WI38 (cell line): ENCODE results near the gene TRNP1.
A peak's percentile ranks its signal among the peaks of the same experiment; 100 is the strongest.
"Not testable (repeated sequence)": the region's sequence is repeated elsewhere in the genome, so short reads cannot be mapped to it uniquely, and the experiment has no call there.

ENCODE experiments used
- H3K4me3 ChIP-seq: 2 replicates; pipeline ENCODE4 v1.5.1; 2011; ENCODE audit warnings: low read depth, mild to moderate bottlenecking, control low read depth, low read length
- TF ChIP-seq, protein P1 (sequence below): IDR thresholded peaks from 2 replicates; pipeline ENCODE4 v1.5.1; 2012; ENCODE audit warnings: low read depth, mild to moderate bottlenecking, control low read depth, low read length

Gene TRNP1

DNA sequence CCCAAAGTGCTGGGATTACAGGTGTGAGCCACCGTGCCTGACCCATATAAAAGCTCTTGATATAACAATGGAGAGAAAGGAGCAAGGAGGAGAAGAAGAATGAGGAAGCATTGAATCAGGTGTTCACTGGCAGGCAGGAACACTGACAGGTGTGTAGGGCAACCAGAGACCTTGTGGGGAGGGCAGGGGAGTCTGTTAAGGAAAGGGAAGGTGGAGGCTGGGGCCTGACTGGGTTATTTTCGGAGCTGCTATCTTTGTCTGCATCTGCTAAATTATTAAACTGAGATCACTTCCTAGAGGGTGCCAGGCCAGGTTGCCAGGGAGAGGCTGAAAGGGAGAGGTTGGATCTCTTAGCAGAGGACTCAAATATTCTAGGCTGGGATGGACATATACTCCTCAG lies 6.8 kb upstream of the TRNP1 start:
- TF ChIP-seq, protein P1, sequence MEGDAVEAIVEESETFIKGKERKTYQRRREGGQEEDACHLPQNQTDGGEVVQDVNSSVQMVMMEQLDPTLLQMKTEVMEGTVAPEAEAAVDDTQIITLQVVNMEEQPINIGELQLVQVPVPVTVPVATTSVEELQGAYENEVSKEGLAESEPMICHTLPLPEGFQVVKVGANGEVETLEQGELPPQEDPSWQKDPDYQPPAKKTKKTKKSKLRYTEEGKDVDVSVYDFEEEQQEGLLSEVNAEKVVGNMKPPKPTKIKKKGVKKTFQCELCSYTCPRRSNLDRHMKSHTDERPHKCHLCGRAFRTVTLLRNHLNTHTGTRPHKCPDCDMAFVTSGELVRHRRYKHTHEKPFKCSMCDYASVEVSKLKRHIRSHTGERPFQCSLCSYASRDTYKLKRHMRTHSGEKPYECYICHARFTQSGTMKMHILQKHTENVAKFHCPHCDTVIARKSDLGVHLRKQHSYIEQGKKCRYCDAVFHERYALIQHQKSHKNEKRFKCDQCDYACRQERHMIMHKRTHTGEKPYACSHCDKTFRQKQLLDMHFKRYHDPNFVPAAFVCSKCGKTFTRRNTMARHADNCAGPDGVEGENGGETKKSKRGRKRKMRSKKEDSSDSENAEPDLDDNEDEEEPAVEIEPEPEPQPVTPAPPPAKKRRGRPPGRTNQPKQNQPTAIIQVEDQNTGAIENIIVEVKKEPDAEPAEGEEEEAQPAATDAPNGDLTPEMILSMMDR, result no peak
- H3K4me3 ChIP-seq, result no peak overlapping the region

DNA sequence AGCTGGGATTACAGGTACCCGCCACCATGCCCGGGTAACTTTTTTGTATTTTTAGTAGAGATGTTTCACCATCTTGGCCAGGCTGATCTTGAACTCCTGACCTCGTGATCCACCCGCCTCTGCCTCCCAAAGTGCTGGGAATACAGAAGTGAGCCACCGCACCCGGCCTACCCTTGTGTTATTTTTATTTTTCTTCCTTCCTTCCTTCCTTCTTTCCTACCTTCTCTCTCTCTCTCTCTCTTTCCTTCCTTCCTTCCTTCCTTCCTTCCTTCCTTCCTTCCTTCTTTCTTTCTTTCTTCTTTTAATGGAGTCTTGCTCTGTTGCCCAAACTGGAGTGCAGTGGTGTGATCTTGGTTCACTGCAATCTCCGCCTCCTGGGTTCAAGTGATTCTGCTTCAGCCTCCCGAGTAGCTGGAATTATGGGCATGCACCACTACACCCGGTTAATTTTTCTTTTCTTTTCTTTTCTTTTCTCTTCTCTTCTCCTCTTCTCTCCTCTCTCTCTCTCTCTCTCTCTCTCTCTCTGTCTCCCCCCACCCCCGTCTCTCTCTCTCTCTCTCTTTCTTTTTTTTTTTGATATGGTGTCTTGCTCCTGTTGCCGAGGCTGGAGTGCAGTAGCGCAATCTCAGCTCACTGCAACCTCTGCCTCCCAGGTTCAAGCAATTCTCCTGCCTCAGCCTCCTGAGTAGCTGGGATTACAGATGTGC lies 3.9 kb upstream of the TRNP1 start:
- not testable (repeated sequence) for H3K4me3 ChIP-seq

DNA sequence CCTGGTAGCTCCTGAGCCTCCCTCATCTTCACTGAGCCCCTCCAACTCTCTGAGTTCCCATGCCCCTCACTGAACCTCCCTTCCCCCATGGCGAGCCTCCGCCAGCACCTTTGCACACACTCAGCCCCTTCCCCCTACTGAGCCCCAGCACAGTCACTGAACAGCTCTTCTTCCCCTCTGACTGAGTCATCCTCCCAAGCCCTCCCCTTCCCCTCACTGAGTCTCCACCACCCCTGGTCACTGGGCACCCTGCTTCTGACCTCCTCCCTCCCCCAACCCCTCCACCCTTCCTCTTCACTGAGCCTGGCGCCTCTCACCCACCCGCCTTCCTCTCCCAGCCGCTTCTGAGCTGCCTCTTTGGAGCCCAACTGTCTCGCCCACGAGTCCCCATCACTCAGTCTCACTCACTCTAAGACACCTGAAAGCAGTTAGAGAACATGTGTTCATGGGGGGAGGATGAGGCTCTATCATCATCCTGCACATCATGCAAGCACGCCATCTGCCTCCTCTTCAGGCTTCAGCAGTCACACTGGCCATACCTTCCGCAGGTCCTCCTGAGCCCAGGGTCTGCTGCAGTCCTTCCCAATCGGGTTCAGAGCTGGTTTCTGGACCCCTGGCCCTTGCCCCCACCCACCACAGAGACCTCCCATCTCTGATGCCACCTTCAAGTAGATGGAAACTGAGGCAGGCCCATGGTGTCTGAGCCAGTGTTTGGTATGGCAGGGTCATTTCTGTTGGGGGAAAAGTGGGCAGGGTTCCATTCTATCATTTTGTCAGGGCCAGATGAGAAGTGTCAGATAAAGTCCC lies 2.0 kb upstream of the TRNP1 start:
- TF ChIP-seq, protein P1, result no peak
- no peak overlapping the region for H3K4me3 ChIP-seq

DNA sequence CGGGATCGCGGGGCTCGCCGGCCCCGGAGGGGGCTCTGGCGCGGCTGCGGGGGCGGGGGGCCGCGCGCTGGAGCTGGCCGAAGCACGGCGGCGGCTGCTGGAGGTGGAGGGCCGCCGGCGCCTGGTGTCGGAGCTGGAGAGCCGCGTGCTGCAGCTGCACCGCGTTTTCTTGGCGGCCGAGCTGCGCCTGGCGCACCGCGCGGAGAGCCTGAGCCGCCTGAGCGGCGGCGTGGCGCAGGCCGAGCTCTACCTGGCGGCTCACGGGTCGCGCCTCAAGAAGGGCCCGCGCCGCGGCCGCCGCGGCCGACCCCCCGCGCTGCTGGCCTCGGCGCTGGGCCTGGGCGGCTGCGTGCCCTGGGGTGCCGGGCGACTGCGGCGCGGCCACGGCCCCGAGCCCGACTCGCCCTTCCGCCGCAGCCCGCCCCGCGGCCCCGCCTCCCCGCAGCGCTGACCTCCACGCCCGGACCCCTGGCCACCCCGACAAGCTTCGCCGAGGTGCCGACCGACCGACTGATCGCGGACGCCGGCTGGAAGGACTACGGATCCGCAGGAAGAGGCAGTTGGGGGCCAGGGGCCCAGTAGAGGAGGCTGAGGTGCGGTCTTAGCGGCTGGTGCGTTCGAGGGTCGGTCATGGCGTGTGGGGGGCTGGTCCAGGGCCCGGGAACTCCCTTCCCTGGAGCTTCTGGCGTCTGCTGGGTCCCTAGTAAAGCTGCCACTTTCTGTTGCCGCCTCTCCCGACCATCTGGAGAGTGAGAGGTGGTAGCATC lies 711 bp downstream of the TRNP1 start:
- peak overlapping the region; percentile 87 for H3K4me3 ChIP-seq
- TF ChIP-seq, protein P1, result no peak

DNA sequence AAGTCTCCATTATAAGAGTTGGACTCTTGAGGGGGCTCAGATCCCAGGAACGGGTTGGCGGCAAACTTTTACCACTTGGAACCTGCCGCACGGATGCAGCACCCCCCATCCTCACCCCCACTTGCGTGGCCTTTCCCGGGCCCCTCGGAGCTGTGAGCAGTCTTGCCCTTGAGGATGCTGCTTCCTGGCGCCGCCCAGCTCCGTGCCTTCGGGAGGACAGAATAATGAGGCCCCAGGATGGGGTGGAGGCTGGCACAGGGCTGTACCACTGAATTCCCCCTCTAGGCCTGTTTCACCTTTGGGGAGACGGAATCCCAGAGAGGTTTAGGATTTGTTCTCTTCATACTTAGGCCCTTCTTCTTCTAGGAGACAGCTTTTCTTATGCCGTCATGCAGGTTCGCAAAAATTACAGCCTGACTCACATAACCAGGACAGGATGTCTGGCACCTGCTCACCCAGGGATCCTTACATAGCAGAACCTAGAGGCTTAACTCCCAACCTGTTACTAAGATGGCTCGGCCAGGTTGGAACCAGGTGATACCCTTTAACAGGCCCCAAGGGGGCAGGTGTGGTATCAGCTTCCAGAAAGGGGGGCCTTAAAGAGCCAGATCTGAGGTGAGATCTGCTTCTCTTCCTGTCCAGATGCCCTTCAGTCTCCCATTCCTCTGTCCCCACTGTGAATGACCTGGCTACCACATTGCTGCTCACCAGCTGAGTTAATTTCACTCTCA lies 1.5 kb downstream of the TRNP1 start:
- peak overlapping the region; percentile 87 for H3K4me3 ChIP-seq
- TF ChIP-seq, protein P1, result no peak

DNA sequence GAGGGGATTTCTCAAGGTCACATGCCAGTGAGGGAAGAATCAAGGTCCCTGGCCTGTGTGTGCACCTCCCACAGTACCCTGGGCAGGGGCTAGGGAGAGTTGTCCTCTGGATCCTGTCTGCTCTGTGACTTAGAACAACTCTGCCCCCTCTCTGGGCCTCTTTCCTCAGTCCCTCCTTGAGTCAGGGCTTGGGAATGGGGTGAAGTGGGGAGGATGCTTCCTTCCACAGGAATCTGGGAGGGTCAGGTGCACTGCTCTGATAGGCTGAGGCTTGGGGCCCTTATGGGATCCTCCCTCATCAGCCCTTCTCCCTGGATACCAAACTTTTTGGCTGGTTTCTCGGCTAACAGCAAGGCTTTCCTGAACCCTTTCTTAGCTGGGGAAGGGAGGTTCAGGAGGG lies 2.5 kb downstream of the TRNP1 start:
- TF ChIP-seq, protein P1, result no peak
- H3K4me3 ChIP-seq, result peak overlapping the region; percentile 87

DNA sequence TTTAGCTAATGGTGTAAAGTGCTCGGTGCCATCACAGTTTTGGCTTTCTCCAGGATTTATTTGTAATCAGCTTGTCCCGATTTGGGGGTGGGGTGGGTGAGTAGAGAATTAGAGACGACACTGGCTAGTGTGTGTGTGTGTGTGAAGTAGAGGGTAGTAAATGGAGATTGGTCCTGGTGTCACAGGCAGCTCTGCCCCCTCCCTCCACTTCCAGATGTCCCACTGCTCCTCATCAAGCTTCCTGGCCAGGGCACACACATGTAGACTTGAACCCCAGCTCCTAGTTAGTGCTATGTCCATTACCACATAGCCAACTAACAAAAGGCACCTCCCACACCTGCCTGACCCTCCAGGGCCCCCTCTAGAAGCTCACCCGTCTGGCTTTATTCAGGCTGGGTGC lies 3.2 kb downstream of the TRNP1 start:
- TF ChIP-seq, protein P1, result no peak
- H3K4me3 ChIP-seq, result peak overlapping the region; percentile 87
